K562 (cell line): ENCODE data around the gene WDR88. TPM values are rescaled to one million over a fixed set of nuclear protein-coding genes. Genes with fewer than 3 reads are reported as not detected.

ENCODE experiments used
- ATF7 ChIP-seq: fragments of 450-650 bp; IDR thresholded peaks from 2 replicates; pipeline ENCODE4 v1.7.1; 2014; ENCODE audit warnings: mild to moderate bottlenecking, moderate library complexity
- E4F1 ChIP-seq: fragments of 250-450 bp; sonication (Bioruptor Pico); IDR thresholded peaks from 2 replicates; pipeline ENCODE4 v1.5.0; 2021; ENCODE audit warnings: mild to moderate bottlenecking, borderline replicate concordance
- EP400 ChIP-seq: fragments of 450-650 bp; IDR thresholded peaks from 2 replicates; pipeline ENCODE4 v1.6.1; 2017; ENCODE audit warnings: antibody characterized with exemption, mild to moderate bottlenecking, moderate library complexity
- FIP1L1 ChIP-seq: fragments of 200-400 bp; formaldehyde crosslinking; IDR thresholded peaks from 2 replicates; pipeline ENCODE4 v1.6.1; 2018; ENCODE audit warnings: mild to moderate bottlenecking, low read depth, low read length; ENCODE audit not compliant: poor library complexity, severe bottlenecking
- HDAC3 ChIP-seq: fragments of 450-650 bp; IDR thresholded peaks from 2 replicates; pipeline ENCODE4 v1.6.1; 2018; ENCODE audit warnings: borderline replicate concordance, mild to moderate bottlenecking, moderate library complexity; ENCODE audit not compliant: partially characterized antibody
- HDAC6 ChIP-seq: IDR thresholded peaks from 2 replicates; pipeline ENCODE4 v1.6.1; 2012; ENCODE audit warnings: low read depth, mild to moderate bottlenecking, control low read depth, inconsistent platforms, low read length, moderate library complexity
- ILF3 ChIP-seq: fragments of 450-650 bp; IDR thresholded peaks from 2 replicates; pipeline ENCODE4 v1.6.1; 2018; ENCODE audit warnings: antibody characterized with exemption, mild to moderate bottlenecking, moderate library complexity, borderline replicate concordance
- LEF1 ChIP-seq: fragments of 450-650 bp; IDR thresholded peaks from 2 replicates; pipeline ENCODE4 v1.6.1; 2016; ENCODE audit warnings: mild to moderate bottlenecking
- MITF ChIP-seq: IDR thresholded peaks from 2 replicates; pipeline ENCODE4 v1.6.1; 2014; ENCODE audit warnings: antibody characterized with exemption
- RREB1 ChIP-seq: fragments of 250-450 bp; sonication (Bioruptor Pico); IDR thresholded peaks from 2 replicates; pipeline ENCODE4 v1.4.0; 2020
- STAT6 ChIP-seq: sonication (generic); formaldehyde crosslinking; IDR thresholded peaks from 2 replicates; pipeline ENCODE4 v1.8.1; 2023; ENCODE audit warnings: mild to moderate bottlenecking, missing genetic modification reagents
- ZNF395 ChIP-seq: fragments of 200-800 bp; sonication (Bioruptor generic); IDR thresholded peaks from 2 replicates; pipeline ENCODE4 v1.6.1; 2017; ENCODE audit warnings: missing genetic modification characterization, missing compliant biosample characterization
- polyA plus RNA-seq, 8 experiments: library from polyadenylated mRNA; depleted of rRNA in 4 of 8; stranded (reverse) in 5 of 8; unstranded in 3 of 8; fragments of >200 nt; fragmentation: Nextera tagmentation in 2 of 8; fragmentation: Illumina TruSeq in 1 of 8; extraction: Ambion mirVana in 2 of 8; extraction: Trizol in 1 of 8; gene quantifications; 2 replicates each; pipeline versions ENCODE4 v1.2.1 to v1.2.3, GENCODE V29; 2011 to 2014; ENCODE audit warnings: inconsistent platforms in 1 of 8, missing spikeins in 1 of 8
- total RNA-seq, 7 experiments: library from RNA; depleted of rRNA in 6 of 7; stranded (reverse); fragments of >200 nt in 6 of 7; fragmentation: Illumina TruSeq in 2 of 7; extraction: Trizol in 2 of 7; gene quantifications; 2 replicates each; pipeline versions ENCODE4 v1.2.1 to v1.2.3, GENCODE V29; 2011 to 2021; ENCODE audit warnings: low replicate concordance in 1 of 7

WDR88 gene
- total and polyA plus RNA-seq, 9 of the 15 experiments (the other 6 are each of a cell fraction or from before 2014, with no cell fraction given), result 0.03 to 0.04 TPM; not detected in 7

GRCh38 chr19:33093420-33094210 lies 38.3 kb upstream of the WDR88 start (continued):
- TF ChIP-seq E4F1 (no peak), ZNF395 (CRISPR knock-in tag) (no peak), FIP1L1 (no peak), MITF (no peak), RREB1 (CRISPR knock-in tag) (no peak), HDAC3 (no peak), EP400 (peak; percentile 37; the same call in 1 of the 2 replicates), LEF1 (no peak), ATF7 (peak; percentile 72; the same call in 1 of the 2 replicates), STAT6 (no peak), ILF3 (no peak), HDAC6 (no peak)
